HEK293 (cell line): Measurements from ENCODE around the gene PDE8B.

Experiments used
- BCL11A ChIP-seq: fragments of 450-650 bp; formaldehyde crosslinking; IDR thresholded peaks from 2 replicates; pipeline ENCODE4 v1.5.1; 2016; ENCODE audit warnings: low read depth, missing biosample characterization, missing genetic modification characterization
- CTCF ChIP-seq: fragments of 450-650 bp; formaldehyde crosslinking; IDR thresholded peaks from 2 replicates; pipeline ENCODE4 v1.5.1; 2016; ENCODE audit warnings: missing biosample characterization, missing genetic modification characterization
- HOXC10 ChIP-seq: sonication (generic); formaldehyde crosslinking; IDR thresholded peaks from 2 replicates; pipeline ENCODE4 v1.8.1; 2023; ENCODE audit warnings: mild to moderate bottlenecking, missing genetic modification reagents
- RBAK ChIP-seq: fragments of 450-650 bp; formaldehyde crosslinking; IDR thresholded peaks from 2 replicates; pipeline ENCODE4 v1.5.1; 2016; ENCODE audit warnings: missing biosample characterization, missing genetic modification characterization
- TCF7L2 ChIP-seq: IDR thresholded peaks from 2 replicates; pipeline ENCODE4 v1.6.1; 2011; ENCODE audit warnings: low read depth, mild to moderate bottlenecking, inconsistent platforms, low read length, moderate library complexity, borderline replicate concordance
- ZBTB48 ChIP-seq: fragments of 450-650 bp; formaldehyde crosslinking; IDR thresholded peaks from 2 replicates; pipeline ENCODE4 v1.5.1; 2016; ENCODE audit warnings: missing biosample characterization, missing genetic modification characterization
- TF ChIP-seq, protein P1 (sequence below): fragments of 450-650 bp; formaldehyde crosslinking; IDR thresholded peaks from 2 replicates; pipeline ENCODE4 v1.5.1; 2016; ENCODE audit warnings: missing biosample characterization, missing genetic modification characterization

- TF ChIP-seq BCL11A, result no peak
- TF ChIP-seq TCF7L2, result no peak
- no peak for TF ChIP-seq CTCF (tag by site-specific recombination)
- TF ChIP-seq, protein P1, sequence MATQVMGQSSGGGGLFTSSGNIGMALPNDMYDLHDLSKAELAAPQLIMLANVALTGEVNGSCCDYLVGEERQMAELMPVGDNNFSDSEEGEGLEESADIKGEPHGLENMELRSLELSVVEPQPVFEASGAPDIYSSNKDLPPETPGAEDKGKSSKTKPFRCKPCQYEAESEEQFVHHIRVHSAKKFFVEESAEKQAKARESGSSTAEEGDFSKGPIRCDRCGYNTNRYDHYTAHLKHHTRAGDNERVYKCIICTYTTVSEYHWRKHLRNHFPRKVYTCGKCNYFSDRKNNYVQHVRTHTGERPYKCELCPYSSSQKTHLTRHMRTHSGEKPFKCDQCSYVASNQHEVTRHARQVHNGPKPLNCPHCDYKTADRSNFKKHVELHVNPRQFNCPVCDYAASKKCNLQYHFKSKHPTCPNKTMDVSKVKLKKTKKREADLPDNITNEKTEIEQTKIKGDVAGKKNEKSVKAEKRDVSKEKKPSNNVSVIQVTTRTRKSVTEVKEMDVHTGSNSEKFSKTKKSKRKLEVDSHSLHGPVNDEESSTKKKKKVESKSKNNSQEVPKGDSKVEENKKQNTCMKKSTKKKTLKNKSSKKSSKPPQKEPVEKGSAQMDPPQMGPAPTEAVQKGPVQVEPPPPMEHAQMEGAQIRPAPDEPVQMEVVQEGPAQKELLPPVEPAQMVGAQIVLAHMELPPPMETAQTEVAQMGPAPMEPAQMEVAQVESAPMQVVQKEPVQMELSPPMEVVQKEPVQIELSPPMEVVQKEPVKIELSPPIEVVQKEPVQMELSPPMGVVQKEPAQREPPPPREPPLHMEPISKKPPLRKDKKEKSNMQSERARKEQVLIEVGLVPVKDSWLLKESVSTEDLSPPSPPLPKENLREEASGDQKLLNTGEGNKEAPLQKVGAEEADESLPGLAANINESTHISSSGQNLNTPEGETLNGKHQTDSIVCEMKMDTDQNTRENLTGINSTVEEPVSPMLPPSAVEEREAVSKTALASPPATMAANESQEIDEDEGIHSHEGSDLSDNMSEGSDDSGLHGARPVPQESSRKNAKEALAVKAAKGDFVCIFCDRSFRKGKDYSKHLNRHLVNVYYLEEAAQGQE (tag by site-specific recombination), result no peak
- TF ChIP-seq ZBTB48, result no peak
- TF ChIP-seq RBAK (tag by site-specific recombination), result no peak
- TF ChIP-seq HOXC10 (CRISPR knock-in tag), result no peak
These were observed 69.6 kb downstream of the PDE8B start for GRCh38 chr5:77280036-77280435.
